Right cardiac atrium (tissue), 5 donors: Measurements from ENCODE around the gene ATOH7. TPM values are rescaled to one million over a fixed set of nuclear protein-coding genes. Genes with fewer than 3 reads are reported as not detected.

ENCODE experiments used
- polyA plus RNA-seq: library from polyadenylated mRNA; stranded (reverse); fragments of 200-250 nt; gene quantifications from one replicate; pipeline ENCODE4 v1.2.3, GENCODE V29; 2013
- total RNA-seq, 4 donors: library from RNA; stranded (reverse); fragmentation: NEBNext Ultra II Directional; extraction: Animal tissue kit (Norgen Biotek cat#: 25700); gene quantifications; one replicate each; pipeline ENCODE4 v1.2.1, GENCODE V29; 2021
- donor health status: healthy with polysubstance abuse.
- donor health status: DM: no; HTN: yes; CAD: no.
- donor health status: DM: no; HTN: no; CAD: no.
- donor health status: DM: no; HTN: yes; CAD: no; lungs with severe emphysema.
- donor health status: DM: yes; HTN: yes; CAD: no.

Gene ATOH7
- total and polyA plus RNA-seq, 5 donors: 0.05 TPM; not detected in 4

Other genes with a start within 250 kb of the ATOH7 start
- 10 to 100 TPM; 33.2 to 37.0 (median 34.5) TPM for gene HERC4, start 156.8 kb downstream of the ATOH7 start, total RNA-seq
- 14.0 TPM for gene HERC4, start 156.8 kb downstream of the ATOH7 start, polyA plus RNA-seq
- 100 to 1,000 TPM in 1 of 4 donors, 10 to 100 TPM in 3; 81.6 to 134 (median 84.8) TPM for gene MYPN, start 122.6 kb downstream of the ATOH7 start, total RNA-seq
- gene MYPN, start 122.6 kb downstream of the ATOH7 start, polyA plus RNA-seq: 27.2 TPM
- gene HNRNPH3, start 100.0 kb upstream of the ATOH7 start, total RNA-seq: 100 to 1,000 TPM in 2 of 4 donors, 10 to 100 TPM in 2; 81.1 to 134 (median 94.1) TPM
- gene HNRNPH3, start 100.0 kb upstream of the ATOH7 start, polyA plus RNA-seq: 100 TPM
- gene PBLD, start 100.8 kb upstream of the ATOH7 start, total RNA-seq: 1 to 10 TPM; 2.9 to 5.5 (median 4.0) TPM
- gene PBLD, start 100.8 kb upstream of the ATOH7 start, polyA plus RNA-seq: 2.4 TPM
- 10 to 100 TPM in 2 of 4 donors, 1 to 10 TPM in 2; 9.3 to 11.7 (median 10.5) TPM for gene RUFY2, start 175.2 kb upstream of the ATOH7 start, total RNA-seq
- 4.6 TPM for gene RUFY2, start 175.2 kb upstream of the ATOH7 start, polyA plus RNA-seq
- 1 to 10 TPM; 1.8 to 3.8 (median 2.5) TPM for gene DNA2, start 239.9 kb upstream of the ATOH7 start, total RNA-seq
- gene DNA2, start 239.9 kb upstream of the ATOH7 start, polyA plus RNA-seq: 0.97 TPM